Measurements from ENCODE around the gene TXK. TPM values are rescaled to one million over a fixed set of nuclear protein-coding genes. Genes with fewer than 3 reads are reported as not detected.

TXK gene
- total RNA-seq, 1 donor from 2014 or later = not detected

- Mint-ChIP-seq H3K27me3 (ENCODE audit: unreplicated experiment) (no peaks in the 10 kb centered on the region), H3K9me3 (ENCODE audit: unreplicated experiment) (peaks cover 6% of the 10 kb centered on the region), H3K4me3 (ENCODE audit: unreplicated experiment) (no peak overlapping the region), H3K4me1 (ENCODE audit: low read depth, unreplicated experiment) (no peaks in the 10 kb centered on the region), H3K36me3 (ENCODE audit: unreplicated experiment) (peaks cover 16% of the 10 kb centered on the region), H3K27ac (ENCODE audit: unreplicated experiment) (no peak overlapping the region)
- TF ChIP-seq, protein P1, sequence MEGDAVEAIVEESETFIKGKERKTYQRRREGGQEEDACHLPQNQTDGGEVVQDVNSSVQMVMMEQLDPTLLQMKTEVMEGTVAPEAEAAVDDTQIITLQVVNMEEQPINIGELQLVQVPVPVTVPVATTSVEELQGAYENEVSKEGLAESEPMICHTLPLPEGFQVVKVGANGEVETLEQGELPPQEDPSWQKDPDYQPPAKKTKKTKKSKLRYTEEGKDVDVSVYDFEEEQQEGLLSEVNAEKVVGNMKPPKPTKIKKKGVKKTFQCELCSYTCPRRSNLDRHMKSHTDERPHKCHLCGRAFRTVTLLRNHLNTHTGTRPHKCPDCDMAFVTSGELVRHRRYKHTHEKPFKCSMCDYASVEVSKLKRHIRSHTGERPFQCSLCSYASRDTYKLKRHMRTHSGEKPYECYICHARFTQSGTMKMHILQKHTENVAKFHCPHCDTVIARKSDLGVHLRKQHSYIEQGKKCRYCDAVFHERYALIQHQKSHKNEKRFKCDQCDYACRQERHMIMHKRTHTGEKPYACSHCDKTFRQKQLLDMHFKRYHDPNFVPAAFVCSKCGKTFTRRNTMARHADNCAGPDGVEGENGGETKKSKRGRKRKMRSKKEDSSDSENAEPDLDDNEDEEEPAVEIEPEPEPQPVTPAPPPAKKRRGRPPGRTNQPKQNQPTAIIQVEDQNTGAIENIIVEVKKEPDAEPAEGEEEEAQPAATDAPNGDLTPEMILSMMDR (IDR thresholded peaks at IDR 0.05; ENCODE audit: partially characterized antibody, unreplicated experiment) = no peak
- DNase-seq = no peak
Observed at GRCh38 chr4:48152259-48152658, 18.2 kb upstream of the TXK start.

DNA sequence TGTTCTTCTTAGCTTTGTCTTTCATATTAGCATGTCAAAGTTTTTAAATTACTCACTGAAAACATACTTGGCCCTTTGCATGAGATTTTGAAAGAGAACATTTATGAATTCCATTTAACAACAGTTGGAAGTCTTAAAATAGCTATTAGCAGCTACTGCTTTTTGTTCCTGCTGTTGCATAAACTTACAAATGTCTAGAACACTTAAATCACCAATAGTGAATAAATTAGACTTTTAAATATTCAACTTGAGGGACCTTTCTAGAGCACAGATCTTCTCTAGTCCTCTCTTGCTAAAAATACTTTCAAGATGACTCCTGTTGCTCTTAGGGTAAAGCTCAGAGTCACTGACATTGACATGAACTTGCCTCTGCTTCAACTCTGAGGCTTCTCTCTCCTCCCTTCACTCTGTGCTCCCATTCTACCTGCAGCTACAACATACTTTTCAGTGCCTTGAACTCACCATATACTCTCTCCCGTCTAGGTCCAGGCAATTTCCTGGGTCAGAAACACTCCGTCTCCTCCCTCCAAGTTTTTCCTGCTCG, 15.8 kb upstream of the TXK start:
- no peaks in the 10 kb centered on the region for H3K27me3 Mint-ChIP-seq (ENCODE audit: unreplicated experiment)
- H3K27ac Mint-ChIP-seq (ENCODE audit: unreplicated experiment) = no peak overlapping the region
- H3K36me3 Mint-ChIP-seq (ENCODE audit: unreplicated experiment) = peaks cover 10% of the 10 kb centered on the region
- H3K4me3 Mint-ChIP-seq (ENCODE audit: unreplicated experiment) = no peak overlapping the region
- TF ChIP-seq, protein P1 (IDR thresholded peaks at IDR 0.05; ENCODE audit: partially characterized antibody, unreplicated experiment) = no peak
- no peaks in the 10 kb centered on the region for H3K4me1 Mint-ChIP-seq (ENCODE audit: low read depth, unreplicated experiment)
- no peak for DNase-seq
- H3K9me3 Mint-ChIP-seq (ENCODE audit: unreplicated experiment) = peaks cover 6% of the 10 kb centered on the region

- no peaks in the 10 kb centered on the region for H3K9me3 Mint-ChIP-seq (ENCODE audit: unreplicated experiment)
Observed at GRCh38 chr4:48147621-48148020, 13.6 kb upstream of the TXK start.

GRCh38 chr4:48141048-48141447, 7.0 kb upstream of the TXK start:
- Mint-ChIP-seq H3K4me3 (ENCODE audit: unreplicated experiment) (no peak overlapping the region), H3K9me3 (ENCODE audit: unreplicated experiment) (no peaks in the 10 kb centered on the region), H3K36me3 (ENCODE audit: unreplicated experiment) (no peaks in the 10 kb centered on the region), H3K27me3 (ENCODE audit: unreplicated experiment) (no peaks in the 10 kb centered on the region), H3K27ac (ENCODE audit: unreplicated experiment) (no peak overlapping the region), H3K4me1 (ENCODE audit: low read depth, unreplicated experiment) (no peaks in the 10 kb centered on the region)
- TF ChIP-seq, protein P1 (IDR thresholded peaks at IDR 0.05; ENCODE audit: partially characterized antibody, unreplicated experiment) = peak; percentile 64
- no peak for DNase-seq

More at GRCh38 chr4:48147621-48148020, 13.6 kb upstream of the TXK start:
- Mint-ChIP-seq H3K4me3 (ENCODE audit: unreplicated experiment) (no peak overlapping the region), H3K36me3 (ENCODE audit: unreplicated experiment) (no peaks in the 10 kb centered on the region), H3K27ac (ENCODE audit: unreplicated experiment) (no peak overlapping the region), H3K27me3 (ENCODE audit: unreplicated experiment) (no peaks in the 10 kb centered on the region), H3K4me1 (ENCODE audit: low read depth, unreplicated experiment) (no peaks in the 10 kb centered on the region)
- TF ChIP-seq, protein P1 (IDR thresholded peaks at IDR 0.05; ENCODE audit: partially characterized antibody, unreplicated experiment) = no peak
- no peak for DNase-seq

DNA sequence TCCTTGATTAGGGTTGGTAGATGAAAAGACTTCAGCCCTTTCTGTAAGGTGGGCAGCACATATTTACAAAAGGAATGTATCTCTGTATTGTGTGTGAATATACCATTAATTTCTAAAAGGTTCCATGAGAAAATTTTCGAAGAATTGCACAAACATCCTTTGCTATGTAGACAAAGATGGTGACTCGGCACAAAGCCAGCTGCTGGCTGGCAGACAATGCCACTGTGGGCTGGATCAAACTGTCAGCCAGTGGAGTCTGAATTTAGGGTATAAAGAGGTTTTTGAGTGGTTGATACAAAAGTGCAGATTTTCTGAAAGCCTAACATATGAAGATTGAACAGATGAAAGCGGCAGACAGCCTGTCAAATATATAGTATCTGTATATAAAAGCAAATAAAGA, 5.6 kb upstream of the TXK start:
- Mint-ChIP-seq H3K9me3 (ENCODE audit: unreplicated experiment) (no peaks in the 10 kb centered on the region), H3K27me3 (ENCODE audit: unreplicated experiment) (no peaks in the 10 kb centered on the region), H3K36me3 (ENCODE audit: unreplicated experiment) (no peaks in the 10 kb centered on the region), H3K27ac (ENCODE audit: unreplicated experiment) (no peak overlapping the region), H3K4me1 (ENCODE audit: low read depth, unreplicated experiment) (no peaks in the 10 kb centered on the region), H3K4me3 (ENCODE audit: unreplicated experiment) (no peak overlapping the region)
- TF ChIP-seq, protein P1 (IDR thresholded peaks at IDR 0.05; ENCODE audit: partially characterized antibody, unreplicated experiment) = no peak
- no peak for DNase-seq

Data from glutamatergic neuron (in vitro differentiated cells).